ENCODE results near the gene ZNF423.

- TF ChIP-seq CTCF (IDR thresholded peaks at IDR 0.05; ENCODE audit: low read length) (no peak), EZH2 (IDR thresholded peaks at IDR 0.05; ENCODE audit: borderline replicate concordance, low read length) (no peak)
These were observed 47.0 kb upstream of the ZNF423 start for GRCh38 chr16:49902908-49903307.
